K562 (cell line): ENCODE measurements around the gene LSR. TPM values are rescaled to one million over a fixed set of nuclear protein-coding genes. Genes with fewer than 3 reads are reported as not detected.

Experiments
- ATAC-seq: fragments of 200-7000 bp; cut with Tn5 transposase; 3 replicates; pipeline ENCODE4 v1.9.1; 2020; ENCODE audit warnings: moderate library complexity
- BruUV-seq: library from RNA; stranded (reverse); fragments of 400-500 nt; replicated peaks from 2 replicates; lab custom pipeline; 2021; lab: Mats Ljungman, UMichigan
- CTCF ChIA-PET: fragments of 300-600 bp; formaldehyde crosslinking; extraction: SDS; loops from one replicate; lab custom pipeline; 2021; ENCODE audit warnings: low intra/inter-chr PET ratio; lab: Yijun Ruan, JAX
- POLR2A ChIA-PET: fragments of 300-600, 350-650 bp; sonication (Branson Sonifier 250); formaldehyde crosslinking; extraction: SDS; loops from one replicate; lab custom pipeline; 2021; ENCODE audit warnings: antibody characterized with exemption, inconsistent platforms; lab: Yijun Ruan, JAX
- DNase-seq, 4 experiments: peaks; one replicate each; pipeline versions ENCODE4 v3.0.0 to v3.0.0-alpha.2; 2011 to 2018; ENCODE audit warnings: low spot score in 3 of 4, mixed read lengths in 3 of 4; ENCODE audit errors: extremely low read depth in 1 of 4
- FAIRE-seq: peaks from 2 replicates; lab custom pipeline; 2011; peaks lifted over from hg19 to GRCh38; lab: Jason Lieb, UNC
- H2AFZ ChIP-seq: 2 replicates; pipeline ENCODE4 v1.6.0; 2011; ENCODE audit warnings: low read depth, low read length, control low read depth, inconsistent platforms
- H3K27ac ChIP-seq: fragments of 200-600 bp; 3 replicates; pipeline ENCODE4 v1.8.0; 2011; ENCODE audit warnings: low read depth, mild to moderate bottlenecking, control low read depth, inconsistent platforms, low read length, moderate library complexity, mixed read lengths; ENCODE audit errors: extremely low read depth
- H3K27me3 ChIP-seq, 2 experiments: fragments of 300-600 bp in 1 of 2; 2 replicates in 1 of 2; 3 replicates in 1 of 2; pipeline versions ENCODE4 v1.6.0 to v1.8.0; 2011; ENCODE audit warnings: inconsistent platforms in 2 of 2, low read length in 2 of 2, mild to moderate bottlenecking in 1 of 2, mixed read lengths in 1 of 2, moderate library complexity in 1 of 2; ENCODE audit not compliant: control insufficient read depth in 2 of 2, insufficient read depth in 2 of 2
- H3K36me3 ChIP-seq: fragments of 300-600 bp; 3 replicates; pipeline ENCODE4 v1.8.0; 2011; ENCODE audit warnings: mild to moderate bottlenecking, low read length, inconsistent platforms; ENCODE audit not compliant: control insufficient read depth, insufficient read depth
- H3K4me1 ChIP-seq, 2 experiments: fragments of 200-600 bp in 1 of 2; replicated peaks in 1 of 2; 2 replicates in 1 of 2; 3 replicates in 1 of 2; pipeline versions ENCODE4 v1.5.1 to v1.8.0; 2011; ENCODE audit warnings: inconsistent platforms in 2 of 2, low read length in 2 of 2, mild to moderate bottlenecking in 1 of 2, mixed read lengths in 1 of 2, moderate library complexity in 1 of 2; ENCODE audit not compliant: control insufficient read depth in 2 of 2, insufficient read depth in 2 of 2
- H3K4me2 ChIP-seq: 2 replicates; pipeline ENCODE4 v1.6.1; 2011; ENCODE audit warnings: low read length, control low read depth, inconsistent platforms, mixed read lengths; ENCODE audit not compliant: insufficient read depth
- H3K4me3 ChIP-seq: fragments of 200-600 bp; sonication (generic), shearing (Covaris generic); 2 replicates; pipeline ENCODE4 v1.5.1; 2016; ENCODE audit warnings: control low read depth, inconsistent platforms
- H3K79me2 ChIP-seq: fragments of 200-600 bp; 3 replicates; pipeline ENCODE4 v1.8.0; 2011; ENCODE audit warnings: low read length, inconsistent platforms; ENCODE audit not compliant: control insufficient read depth, insufficient read depth
- H3K9ac ChIP-seq, 2 experiments: 2 replicates each; pipeline versions ENCODE4 v1.6.0 to v1.6.1; 2011; ENCODE audit warnings: low read depth in 2 of 2, low read length in 2 of 2, control low read depth in 1 of 2, inconsistent platforms in 1 of 2, mild to moderate bottlenecking in 1 of 2, mixed read lengths in 1 of 2; ENCODE audit not compliant: insufficient read depth in 1 of 2
- H3K9me1 ChIP-seq: one replicate; pipeline ENCODE4 v1.6.0; 2011; ENCODE audit warnings: inconsistent platforms, mild to moderate bottlenecking, low read length, moderate library complexity; ENCODE audit not compliant: control insufficient read depth, insufficient read depth
- H3K9me3 ChIP-seq: replicated peaks from 2 replicates; pipeline ENCODE4 v1.5.1; 2011; ENCODE audit warnings: low read depth, low read length, inconsistent platforms; ENCODE audit not compliant: control insufficient read depth, insufficient read depth
- H4K20me1 ChIP-seq: replicated peaks from 2 replicates; pipeline ENCODE4 v1.6.1; 2011; ENCODE audit warnings: low read length, inconsistent platforms, mixed read lengths; ENCODE audit not compliant: control insufficient read depth, insufficient read depth
- ARID4B ChIP-seq: sonication (generic); formaldehyde crosslinking; IDR thresholded peaks from 2 replicates; pipeline ENCODE4 v1.8.0; 2022; ENCODE audit warnings: mild to moderate bottlenecking, missing genetic modification reagents
- COPS2 ChIP-seq: fragments of 450-650 bp; conservative IDR thresholded peaks from 2 replicates; pipeline ENCODE4 v1.6.1; 2016; ENCODE audit warnings: mild to moderate bottlenecking, moderate library complexity
- CREB5 ChIP-seq: fragments of 250-450 bp; sonication (Bioruptor Pico); IDR thresholded peaks from 2 replicates; pipeline ENCODE4 v1.5.0; 2020; ENCODE audit warnings: mild to moderate bottlenecking
- CXXC5 ChIP-seq: fragments of 250-450 bp; sonication (Bioruptor Pico); IDR thresholded peaks from 2 replicates; pipeline ENCODE4 v1.8.0; 2022; ENCODE audit warnings: inconsistent platforms, mild to moderate bottlenecking, moderate library complexity
- ILF3 ChIP-seq: fragments of 450-650 bp; IDR thresholded peaks from 2 replicates; pipeline ENCODE4 v1.6.1; 2018; ENCODE audit warnings: antibody characterized with exemption, mild to moderate bottlenecking, moderate library complexity, borderline replicate concordance
- NBN ChIP-seq: fragments of 450-650 bp; IDR thresholded peaks from 2 replicates; pipeline ENCODE4 v1.6.1; 2016; ENCODE audit warnings: low read depth, mild to moderate bottlenecking
- NRF1 ChIP-seq, 2 experiments: fragments of 450-650 bp; IDR thresholded peaks in 1 of 2; conservative IDR thresholded peaks in 1 of 2; 2 replicates each; pipeline ENCODE4 v1.6.1; 2014; ENCODE audit warnings: mild to moderate bottlenecking in 2 of 2
- ZNF407 ChIP-seq: fragments of 450-650 bp; IDR thresholded peaks from 2 replicates; pipeline ENCODE4 v1.6.1; 2016; ENCODE audit warnings: low read depth
- WGBS: fragments of 100-300 bp; shearing (Covaris generic); methylation state at CpG from one replicate; pipeline ENCODE4 v1.1.6; 2016; ENCODE audit warnings: low coverage, mixed read lengths; ENCODE audit not compliant: insufficient coverage; ENCODE audit errors: missing lambda C conversion rate; 5-methylcytosine and 5-hydroxymethylcytosine counted together
- in situ Hi-C: fragments of 300-500 bp; cut with MboI; formaldehyde crosslinking; loops from 4 replicates; pipeline ENCODE4 v1.15.0; 2018; ENCODE audit warnings: inconsistent platforms, mixed read lengths
- intact Hi-C: fragments of 100-400 bp; cut with micrococcal nuclease; formaldehyde crosslinking; loops from 2 replicates; pipeline ENCODE4 v1.14.2; 2022
- polyA plus RNA-seq, 8 experiments: library from polyadenylated mRNA; depleted of rRNA in 4 of 8; stranded (reverse) in 5 of 8; unstranded in 3 of 8; fragments of >200 nt; fragmentation: Nextera tagmentation in 2 of 8; fragmentation: Illumina TruSeq in 1 of 8; extraction: Ambion mirVana in 2 of 8; extraction: Trizol in 1 of 8; gene quantifications; 2 replicates each; pipeline versions ENCODE4 v1.2.1 to v1.2.3, GENCODE V29; 2011 to 2014; ENCODE audit warnings: inconsistent platforms in 1 of 8, missing spikeins in 1 of 8
- total RNA-seq, 7 experiments: library from RNA; depleted of rRNA in 6 of 7; stranded (reverse); fragments of >200 nt in 6 of 7; fragmentation: Illumina TruSeq in 2 of 7; extraction: Trizol in 2 of 7; gene quantifications; 2 replicates each; pipeline versions ENCODE4 v1.2.1 to v1.2.3, GENCODE V29; 2011 to 2021; ENCODE audit warnings: low replicate concordance in 1 of 7

Gene LSR
- total and polyA plus RNA-seq, 9 of the 15 experiments (the other 6 are each of a cell fraction or from before 2014, with no cell fraction given): 0.44 to 87.9 (median 28.0) TPM

GRCh38 chr19:35305181-35305580 is 56.4 kb downstream of the LSR start:
- Histone ChIP-seq H3K27me3 (no peaks in the 10 kb centered on the region), H3K27ac (peak overlapping the region; percentile 99), H2AFZ (peak overlapping the region; percentile 32), H3K9me1 (peaks cover 3% of the 10 kb centered on the region), H4K20me1 (no peaks in the 10 kb centered on the region), H3K4me1 (peaks cover 64 to 65% of the 10 kb centered on the region in 2 experiments), H3K4me3 (no peak overlapping the region), H3K9me3 (no peaks in the 10 kb centered on the region), H3K9ac (peak overlapping the region; percentile 72 to 86), H3K4me2 (peak overlapping the region; percentile 37), H3K36me3 (no peaks in the 10 kb centered on the region), H3K79me2 (peaks cover 3% of the 10 kb centered on the region; the same call in 2 of the 3 replicates)
- ATAC-seq (no peak), FAIRE-seq (no peak), DNase-seq (no peak)
- ChIA-PET POLR2A (no interaction called here), CTCF (no interaction called here)
- intact Hi-C loops: no loop called here
- in situ Hi-C loops: no loop called here
- WGBS: 71% methylated on average over 6 of the region's 6 CpGs
- TSS peak; percentile 91 for BruUV-seq
- TF ChIP-seq NBN: no peak
- TF ChIP-seq ZNF407: 0 out of 2 replicates have a peak, but pooled peaks have one; percentile 1
- TF ChIP-seq CREB5 (CRISPR knock-in tag): no peak
- TF ChIP-seq COPS2: no peak
- TF ChIP-seq ARID4B: no peak
- 0 out of 2 replicates have a peak, but pooled peaks have one; percentile 16 for TF ChIP-seq CXXC5 (CRISPR knock-in tag)
- no peak for TF ChIP-seq NRF1 (conservative IDR thresholded peaks at IDR 0.05 in 1 of 2, IDR thresholded peaks at IDR 0.05 in 1 of 2)
- TF ChIP-seq ILF3: no peak
